HepG2 (cell line): ENCODE measurements around the gene TAF1B. TPM values are rescaled to one million over a fixed set of nuclear protein-coding genes. Genes with fewer than 3 reads are reported as not detected.

Experiments
- CCDC6 ChIP-seq: sonication (generic); formaldehyde crosslinking; IDR thresholded peaks from 2 replicates; pipeline ENCODE4 v1.8.1; 2022; ENCODE audit warnings: mild to moderate bottlenecking, missing genetic modification reagents, moderate library complexity
- GZF1 ChIP-seq: sonication (generic); formaldehyde crosslinking; IDR thresholded peaks from 2 replicates; pipeline ENCODE4 v1.5.1; 2020; ENCODE audit warnings: mild to moderate bottlenecking, missing genetic modification reagents
- KAT2B ChIP-seq: fragments of 150-350 bp; IDR thresholded peaks from 2 replicates; pipeline ENCODE4 v1.6.1; 2014; ENCODE audit warnings: low read depth, low read length, borderline replicate concordance
- MATR3 ChIP-seq: sonication (generic); formaldehyde crosslinking; IDR thresholded peaks from 2 replicates; pipeline ENCODE4 v1.4.0; 2020; ENCODE audit warnings: missing genetic modification reagents
- NBN ChIP-seq: fragments of 450-650 bp; conservative IDR thresholded peaks from 2 replicates; pipeline ENCODE4 v1.6.1; 2017
- REL ChIP-seq: sonication (generic); formaldehyde crosslinking; conservative IDR thresholded peaks from 2 replicates; pipeline ENCODE4 v1.8.0; 2022; ENCODE audit warnings: mild to moderate bottlenecking, missing genetic modification reagents, moderate library complexity
- SKI ChIP-seq: fragments of 450-650 bp; IDR thresholded peaks from one replicate; pipeline ENCODE4 v1.6.1; 2018; ENCODE audit warnings: mild to moderate bottlenecking; ENCODE audit not compliant: partially characterized antibody
- ZFAT ChIP-seq: sonication (generic); formaldehyde crosslinking; conservative IDR thresholded peaks from 2 replicates; pipeline ENCODE4 v1.8.1; 2023; ENCODE audit warnings: missing genetic modification reagents, inconsistent platforms
- ZFP41 ChIP-seq: sonication (generic); formaldehyde crosslinking; IDR thresholded peaks from 2 replicates; pipeline ENCODE4 v1.4.0; 2020; ENCODE audit warnings: mild to moderate bottlenecking, missing genetic modification reagents, borderline replicate concordance
- polyA plus RNA-seq, 8 experiments: library from polyadenylated mRNA; depleted of rRNA in 3 of 8; stranded (reverse) in 7 of 8; unstranded in 1 of 8; fragments of >200 nt; fragmentation: Illumina TruSeq in 4 of 8; extraction: Trizol in 4 of 8; gene quantifications; 2 replicates each; pipeline versions ENCODE4 v1.2.1 to v1.2.3, GENCODE V29; 2011 to 2016; ENCODE audit warnings: low read depth in 4 of 8, missing spikeins in 1 of 8, mixed read lengths in 1 of 8; ENCODE audit not compliant: insufficient read depth in 1 of 8
- total RNA-seq, 5 experiments: library from RNA; depleted of rRNA; stranded (reverse); fragments of >200 nt; fragmentation: Illumina TruSeq; extraction: Trizol; gene quantifications; 2 replicates each; pipeline ENCODE4 v1.2.3, GENCODE V29; 2016; ENCODE audit warnings: low read depth in 1 of 5
- TF ChIP-seq, protein P1 (sequence below): sonication (generic); formaldehyde crosslinking; IDR thresholded peaks from 2 replicates; pipeline ENCODE4 v1.4.0; 2020; ENCODE audit warnings: missing genetic modification reagents
- TF ChIP-seq, protein P2 (sequence below): sonication (generic); formaldehyde crosslinking; IDR thresholded peaks from 2 replicates; pipeline ENCODE4 v1.5.0; 2020; ENCODE audit warnings: mild to moderate bottlenecking, missing genetic modification reagents, moderate library complexity
- TF ChIP-seq, protein P3 (sequence below): sonication (generic); formaldehyde crosslinking; IDR thresholded peaks from 2 replicates; pipeline ENCODE4; 2020; ENCODE audit warnings: missing genetic modification reagents, mild to moderate bottlenecking, borderline replicate concordance
- TF ChIP-seq, protein P4 (sequence below): sonication (generic); formaldehyde crosslinking; IDR thresholded peaks from 2 replicates; pipeline ENCODE4 v1.5.1; 2020; ENCODE audit warnings: missing genetic modification reagents, mild to moderate bottlenecking, borderline replicate concordance
- TF ChIP-seq, protein P5 (sequence below), 2 experiments: sonication (generic) in 1 of 2; formaldehyde crosslinking in 1 of 2; IDR thresholded peaks; 2 replicates each; pipeline versions ENCODE4 v1.4.0 to v1.6.1; 2018 to 2020; ENCODE audit warnings: missing genetic modification reagents in 2 of 2, borderline replicate concordance in 1 of 2, low read depth in 1 of 2, mild to moderate bottlenecking in 1 of 2, missing biosample characterization in 1 of 2

The TAF1B gene
- total and polyA plus RNA-seq, 2 of the 13 experiments (the other 11 are each of a cell fraction or from before 2014, with no cell fraction given), result 13.3 to 27.7 TPM

DNA sequence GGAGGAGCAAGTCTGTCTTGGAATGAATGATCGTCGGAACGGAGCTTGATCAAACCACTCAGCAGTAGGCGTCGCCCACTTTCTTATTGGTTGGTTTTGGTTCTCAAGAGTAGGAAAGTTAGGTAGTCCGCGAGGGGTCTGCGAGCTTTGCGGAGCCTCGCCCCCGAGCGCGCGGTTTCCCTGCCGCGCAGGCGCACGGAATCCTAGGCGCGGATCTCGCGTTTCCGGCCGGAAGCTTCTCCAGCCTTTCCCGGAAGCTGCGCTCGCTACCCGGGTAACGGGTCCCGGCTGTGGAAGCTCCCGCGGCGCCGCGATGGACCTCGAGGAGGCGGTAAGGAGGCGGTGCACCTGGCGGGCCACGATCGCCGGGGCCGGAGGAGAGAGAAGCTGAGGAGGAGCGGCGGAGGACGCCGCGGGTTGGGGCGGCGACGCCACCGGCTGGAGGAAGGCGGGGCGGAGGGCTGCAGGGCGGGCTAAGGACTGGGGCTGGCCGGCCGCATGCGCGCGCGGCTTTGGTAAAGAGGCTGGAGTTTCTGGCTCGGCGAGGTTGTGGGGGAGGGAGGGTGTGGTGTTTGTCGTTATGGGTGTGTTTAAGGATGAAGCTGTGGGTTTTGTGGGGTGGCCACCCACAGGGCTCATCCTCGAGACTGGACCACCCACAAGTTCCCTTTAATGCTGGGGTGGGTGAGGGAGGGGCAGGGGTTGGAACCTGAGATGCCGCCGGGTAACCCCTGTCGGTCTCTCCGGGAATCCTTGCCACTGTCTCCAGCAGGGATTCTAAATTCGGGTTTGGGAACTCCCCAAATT lies at the start of gene TAF1B (continued):
- TF ChIP-seq, protein P1, sequence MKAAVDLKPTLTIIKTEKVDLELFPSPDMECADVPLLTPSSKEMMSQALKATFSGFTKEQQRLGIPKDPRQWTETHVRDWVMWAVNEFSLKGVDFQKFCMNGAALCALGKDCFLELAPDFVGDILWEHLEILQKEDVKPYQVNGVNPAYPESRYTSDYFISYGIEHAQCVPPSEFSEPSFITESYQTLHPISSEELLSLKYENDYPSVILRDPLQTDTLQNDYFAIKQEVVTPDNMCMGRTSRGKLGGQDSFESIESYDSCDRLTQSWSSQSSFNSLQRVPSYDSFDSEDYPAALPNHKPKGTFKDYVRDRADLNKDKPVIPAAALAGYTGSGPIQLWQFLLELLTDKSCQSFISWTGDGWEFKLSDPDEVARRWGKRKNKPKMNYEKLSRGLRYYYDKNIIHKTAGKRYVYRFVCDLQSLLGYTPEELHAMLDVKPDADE, result 0 out of 2 replicates have a peak, but pooled peaks have one; percentile 74
- TF ChIP-seq, protein P2, sequence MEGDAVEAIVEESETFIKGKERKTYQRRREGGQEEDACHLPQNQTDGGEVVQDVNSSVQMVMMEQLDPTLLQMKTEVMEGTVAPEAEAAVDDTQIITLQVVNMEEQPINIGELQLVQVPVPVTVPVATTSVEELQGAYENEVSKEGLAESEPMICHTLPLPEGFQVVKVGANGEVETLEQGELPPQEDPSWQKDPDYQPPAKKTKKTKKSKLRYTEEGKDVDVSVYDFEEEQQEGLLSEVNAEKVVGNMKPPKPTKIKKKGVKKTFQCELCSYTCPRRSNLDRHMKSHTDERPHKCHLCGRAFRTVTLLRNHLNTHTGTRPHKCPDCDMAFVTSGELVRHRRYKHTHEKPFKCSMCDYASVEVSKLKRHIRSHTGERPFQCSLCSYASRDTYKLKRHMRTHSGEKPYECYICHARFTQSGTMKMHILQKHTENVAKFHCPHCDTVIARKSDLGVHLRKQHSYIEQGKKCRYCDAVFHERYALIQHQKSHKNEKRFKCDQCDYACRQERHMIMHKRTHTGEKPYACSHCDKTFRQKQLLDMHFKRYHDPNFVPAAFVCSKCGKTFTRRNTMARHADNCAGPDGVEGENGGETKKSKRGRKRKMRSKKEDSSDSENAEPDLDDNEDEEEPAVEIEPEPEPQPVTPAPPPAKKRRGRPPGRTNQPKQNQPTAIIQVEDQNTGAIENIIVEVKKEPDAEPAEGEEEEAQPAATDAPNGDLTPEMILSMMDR (CRISPR knock-in tag), result peak; percentile 68
- TF ChIP-seq REL (CRISPR knock-in tag) (peak; percentile 92), ZFAT (CRISPR knock-in tag) (no peak), ZFP41 (CRISPR knock-in tag) (no peak; the same call in 1 of the 2 replicates), KAT2B (no peak), GZF1 (peak; percentile 53; the same call in 1 of the 2 replicates), CCDC6 (CRISPR knock-in tag) (peak; percentile 95), MATR3 (CRISPR knock-in tag) (no peak), SKI (peak; percentile 69), NBN (no peak)
- TF ChIP-seq, protein P3, sequence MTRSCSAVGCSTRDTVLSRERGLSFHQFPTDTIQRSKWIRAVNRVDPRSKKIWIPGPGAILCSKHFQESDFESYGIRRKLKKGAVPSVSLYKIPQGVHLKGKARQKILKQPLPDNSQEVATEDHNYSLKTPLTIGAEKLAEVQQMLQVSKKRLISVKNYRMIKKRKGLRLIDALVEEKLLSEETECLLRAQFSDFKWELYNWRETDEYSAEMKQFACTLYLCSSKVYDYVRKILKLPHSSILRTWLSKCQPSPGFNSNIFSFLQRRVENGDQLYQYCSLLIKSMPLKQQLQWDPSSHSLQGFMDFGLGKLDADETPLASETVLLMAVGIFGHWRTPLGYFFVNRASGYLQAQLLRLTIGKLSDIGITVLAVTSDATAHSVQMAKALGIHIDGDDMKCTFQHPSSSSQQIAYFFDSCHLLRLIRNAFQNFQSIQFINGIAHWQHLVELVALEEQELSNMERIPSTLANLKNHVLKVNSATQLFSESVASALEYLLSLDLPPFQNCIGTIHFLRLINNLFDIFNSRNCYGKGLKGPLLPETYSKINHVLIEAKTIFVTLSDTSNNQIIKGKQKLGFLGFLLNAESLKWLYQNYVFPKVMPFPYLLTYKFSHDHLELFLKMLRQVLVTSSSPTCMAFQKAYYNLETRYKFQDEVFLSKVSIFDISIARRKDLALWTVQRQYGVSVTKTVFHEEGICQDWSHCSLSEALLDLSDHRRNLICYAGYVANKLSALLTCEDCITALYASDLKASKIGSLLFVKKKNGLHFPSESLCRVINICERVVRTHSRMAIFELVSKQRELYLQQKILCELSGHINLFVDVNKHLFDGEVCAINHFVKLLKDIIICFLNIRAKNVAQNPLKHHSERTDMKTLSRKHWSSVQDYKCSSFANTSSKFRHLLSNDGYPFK, result peak; percentile 76
- TF ChIP-seq, protein P4, sequence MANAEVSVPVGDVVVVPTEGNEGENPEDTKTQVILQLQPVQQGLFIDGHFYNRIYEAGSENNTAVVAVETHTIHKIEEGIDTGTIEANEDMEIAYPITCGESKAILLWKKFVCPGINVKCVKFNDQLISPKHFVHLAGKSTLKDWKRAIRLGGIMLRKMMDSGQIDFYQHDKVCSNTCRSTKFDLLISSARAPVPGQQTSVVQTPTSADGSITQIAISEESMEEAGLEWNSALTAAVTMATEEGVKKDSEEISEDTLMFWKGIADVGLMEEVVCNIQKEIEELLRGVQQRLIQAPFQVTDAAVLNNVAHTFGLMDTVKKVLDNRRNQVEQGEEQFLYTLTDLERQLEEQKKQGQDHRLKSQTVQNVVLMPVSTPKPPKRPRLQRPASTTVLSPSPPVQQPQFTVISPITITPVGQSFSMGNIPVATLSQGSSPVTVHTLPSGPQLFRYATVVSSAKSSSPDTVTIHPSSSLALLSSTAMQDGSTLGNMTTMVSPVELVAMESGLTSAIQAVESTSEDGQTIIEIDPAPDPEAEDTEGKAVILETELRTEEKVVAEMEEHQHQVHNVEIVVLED (CRISPR knock-in tag), result peak; percentile 89
- TF ChIP-seq, protein P5, sequence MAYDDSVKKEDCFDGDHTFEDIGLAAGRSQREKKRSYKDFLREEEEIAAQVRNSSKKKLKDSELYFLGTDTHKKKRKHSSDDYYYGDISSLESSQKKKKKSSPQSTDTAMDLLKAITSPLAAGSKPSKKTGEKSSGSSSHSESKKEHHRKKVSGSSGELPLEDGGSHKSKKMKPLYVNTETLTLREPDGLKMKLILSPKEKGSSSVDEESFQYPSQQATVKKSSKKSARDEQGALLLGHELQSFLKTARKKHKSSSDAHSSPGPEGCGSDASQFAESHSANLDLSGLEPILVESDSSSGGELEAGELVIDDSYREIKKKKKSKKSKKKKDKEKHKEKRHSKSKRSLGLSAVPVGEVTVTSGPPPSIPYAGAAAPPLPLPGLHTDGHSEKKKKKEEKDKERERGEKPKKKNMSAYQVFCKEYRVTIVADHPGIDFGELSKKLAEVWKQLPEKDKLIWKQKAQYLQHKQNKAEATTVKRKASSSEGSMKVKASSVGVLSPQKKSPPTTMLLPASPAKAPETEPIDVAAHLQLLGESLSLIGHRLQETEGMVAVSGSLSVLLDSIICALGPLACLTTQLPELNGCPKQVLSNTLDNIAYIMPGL (CRISPR knock-in tag; IDR thresholded peaks at IDR 0.05; ENCODE audit: borderline replicate concordance in 1 of 2, low read depth in 1 of 2), result peak; percentile 91 to 97
